Activated T-cell treated with anti-CD3 and anti-CD28 coated beads, Interleukin-2, amount 50 U/mL, for 4 hours (primary cell): ENCODE measurements around the gene ARMC2. TPM values are rescaled to one million over a fixed set of nuclear protein-coding genes. Genes with fewer than 3 reads are reported as not detected.
"Not testable (repeated sequence)": the region's sequence is repeated elsewhere in the genome, so short reads cannot be mapped to it uniquely, and the experiment has no call there.

Experiments
- ATAC-seq, 2 donors: fragments of 200-7000 bp; cut with Tn5 transposase; one replicate each; pipeline ENCODE4 v1.10.0; 2021
- DNase-seq: peaks from one replicate; pipeline ENCODE4 v3.0.0-alpha.2; 2020
- H3K27me3 Mint-ChIP-seq: one replicate; pipeline ENCODE4 v1.8.0; 2021; ENCODE audit warnings: low read depth, mixed read lengths
- H3K36me3 Mint-ChIP-seq: one replicate; pipeline ENCODE4 v1.8.0; 2022; ENCODE audit warnings: mixed read lengths; ENCODE audit not compliant: insufficient read depth
- H3K4me1 Mint-ChIP-seq: one replicate; pipeline ENCODE4 v1.8.0; 2021; ENCODE audit warnings: low read depth, mixed read lengths
- H3K4me3 Mint-ChIP-seq: one replicate; pipeline ENCODE4 v1.8.0; 2021; ENCODE audit warnings: mild to moderate bottlenecking, moderate library complexity, mixed read lengths
- H3K9me3 Mint-ChIP-seq: one replicate; pipeline ENCODE4 v1.8.0; 2021; ENCODE audit warnings: mixed read lengths
- total RNA-seq, 3 donors: library from RNA; stranded (reverse); gene quantifications; one replicate each; pipeline ENCODE4 v1.2.1, GENCODE V29; 2021

The ARMC2 gene
- total RNA-seq, 3 donors from 2014 or later, result 2.2 to 2.8 (median 2.3) TPM

DNA sequence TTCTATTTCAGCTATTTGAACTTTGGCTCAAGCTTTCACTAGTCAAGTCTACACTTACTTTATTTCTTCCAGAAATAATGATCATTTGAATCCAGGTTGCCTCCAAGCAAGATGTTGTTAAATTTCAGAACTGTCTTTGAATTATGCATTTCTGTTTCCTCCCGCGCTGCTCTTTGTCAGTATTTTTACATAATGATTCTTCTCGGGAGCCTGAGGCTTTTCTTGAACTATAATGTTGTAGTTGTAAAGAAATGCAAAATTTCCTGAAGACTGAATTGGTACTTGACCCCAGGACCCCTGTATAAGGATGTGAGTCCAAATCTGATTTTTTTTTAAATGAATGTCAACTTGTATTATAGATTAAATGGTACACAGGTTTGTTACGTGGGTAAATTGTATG is 80.4 kb downstream of the ARMC2 start:
- H3K27me3 Mint-ChIP-seq, result no peaks in the 10 kb centered on the region
- no peak overlapping the region for H3K4me3 Mint-ChIP-seq
- peaks cover 18% of the 10 kb centered on the region for H3K4me1 Mint-ChIP-seq
- ATAC-seq (no peak), DNase-seq (no peak)
- peaks cover 8% of the 10 kb centered on the region for H3K9me3 Mint-ChIP-seq
- H3K36me3 Mint-ChIP-seq, result no peaks in the 10 kb centered on the region

- not testable (repeated sequence) for ATAC-seq, H3K36me3 Mint-ChIP-seq, H3K9me3 Mint-ChIP-seq, H3K4me3 Mint-ChIP-seq, H3K4me1 Mint-ChIP-seq, H3K27me3 Mint-ChIP-seq, DNase-seq
Measured at GRCh38 chr6:108931090-108931489, 82.9 kb downstream of the ARMC2 start.

GRCh38 chr6:108937170-108937569 is 88.9 kb downstream of the ARMC2 start:
- Mint-ChIP-seq H3K27me3 (no peaks in the 10 kb centered on the region), H3K9me3 (no peaks in the 10 kb centered on the region), H3K4me1 (peaks cover 14% of the 10 kb centered on the region), H3K36me3 (peaks cover 5% of the 10 kb centered on the region), H3K4me3 (no peak overlapping the region)
- ATAC-seq (no peak), DNase-seq (no peak)

DNA sequence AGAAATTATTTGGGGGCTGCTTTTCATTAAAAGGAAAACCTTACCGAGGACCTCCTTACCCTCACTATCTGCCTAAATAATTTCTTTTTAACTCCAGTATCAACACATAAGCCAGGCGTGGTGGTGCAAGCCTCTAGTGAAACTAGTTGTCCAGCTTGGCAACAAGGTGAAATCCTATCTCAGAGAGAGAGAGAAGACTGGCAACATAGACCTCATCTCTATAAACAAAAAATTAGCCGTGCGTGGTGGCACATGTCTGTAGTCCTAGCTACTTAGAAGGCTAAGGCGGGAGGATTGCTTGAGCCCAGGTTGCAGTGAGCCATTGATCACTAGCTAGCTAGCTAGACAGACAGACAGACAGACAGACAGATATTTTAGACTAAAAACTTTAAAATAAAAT is 92.5 kb downstream of the ARMC2 start:
- Mint-ChIP-seq H3K9me3 (no peaks in the 10 kb centered on the region), H3K4me1 (peaks cover 40% of the 10 kb centered on the region), H3K36me3 (peaks cover 5% of the 10 kb centered on the region), H3K27me3 (no peaks in the 10 kb centered on the region), H3K4me3 (no peak overlapping the region)
- ATAC-seq (no peak), DNase-seq (no peak)

- peaks cover 5% of the 10 kb centered on the region for H3K36me3 Mint-ChIP-seq
- ATAC-seq (no peak), DNase-seq (no peak)
- H3K27me3 Mint-ChIP-seq, result no peaks in the 10 kb centered on the region
- no peak overlapping the region for H3K4me3 Mint-ChIP-seq
- no peaks in the 10 kb centered on the region for H3K9me3 Mint-ChIP-seq
- peaks cover 40% of the 10 kb centered on the region for H3K4me1 Mint-ChIP-seq
Measured at GRCh38 chr6:108941281-108941680, 93.1 kb downstream of the ARMC2 start.

- H3K27me3 Mint-ChIP-seq, result no peaks in the 10 kb centered on the region
- no peaks in the 10 kb centered on the region for H3K9me3 Mint-ChIP-seq
- peaks cover 43% of the 10 kb centered on the region for H3K4me1 Mint-ChIP-seq
- H3K36me3 Mint-ChIP-seq, result peaks cover 5% of the 10 kb centered on the region
- ATAC-seq, result no peak
- DNase-seq, result no peak
- H3K4me3 Mint-ChIP-seq, result no peak overlapping the region
Measured at GRCh38 chr6:108941859-108942258, 93.6 kb downstream of the ARMC2 start.

GRCh38 chr6:108942556-108943492 is 94.6 kb downstream of the ARMC2 start:
- H3K9me3 Mint-ChIP-seq, result no peaks in the 10 kb centered on the region
- peaks cover 4% of the 10 kb centered on the region for H3K36me3 Mint-ChIP-seq
- H3K27me3 Mint-ChIP-seq, result no peaks in the 10 kb centered on the region
- DNase-seq (peak; percentile 50), ATAC-seq (peak; percentile 92 to 93)
- H3K4me1 Mint-ChIP-seq, result peaks cover 46% of the 10 kb centered on the region
- H3K4me3 Mint-ChIP-seq, result peak overlapping the region; percentile 67

DNA sequence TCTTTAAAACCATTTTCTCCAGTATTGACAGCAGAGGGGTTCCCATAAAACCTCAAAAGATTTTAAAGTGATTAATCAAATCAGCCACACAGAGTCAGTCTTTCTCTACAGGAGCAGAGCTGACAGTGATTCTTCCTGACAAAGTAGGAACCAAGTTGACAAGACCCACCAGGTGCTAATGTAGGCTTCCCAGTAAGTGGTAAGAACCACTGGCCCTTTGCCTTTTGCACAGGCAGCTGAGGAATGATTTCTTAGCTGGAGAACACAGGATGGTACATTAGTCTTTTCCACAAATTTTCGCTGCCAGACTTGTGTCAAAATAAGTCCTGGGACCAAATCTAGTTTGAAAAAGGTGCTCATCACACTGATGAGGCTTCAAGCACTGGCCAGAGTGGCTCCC is 95.8 kb downstream of the ARMC2 start:
- peaks cover 46% of the 10 kb centered on the region for H3K4me1 Mint-ChIP-seq
- H3K4me3 Mint-ChIP-seq, result no peak overlapping the region

DNA sequence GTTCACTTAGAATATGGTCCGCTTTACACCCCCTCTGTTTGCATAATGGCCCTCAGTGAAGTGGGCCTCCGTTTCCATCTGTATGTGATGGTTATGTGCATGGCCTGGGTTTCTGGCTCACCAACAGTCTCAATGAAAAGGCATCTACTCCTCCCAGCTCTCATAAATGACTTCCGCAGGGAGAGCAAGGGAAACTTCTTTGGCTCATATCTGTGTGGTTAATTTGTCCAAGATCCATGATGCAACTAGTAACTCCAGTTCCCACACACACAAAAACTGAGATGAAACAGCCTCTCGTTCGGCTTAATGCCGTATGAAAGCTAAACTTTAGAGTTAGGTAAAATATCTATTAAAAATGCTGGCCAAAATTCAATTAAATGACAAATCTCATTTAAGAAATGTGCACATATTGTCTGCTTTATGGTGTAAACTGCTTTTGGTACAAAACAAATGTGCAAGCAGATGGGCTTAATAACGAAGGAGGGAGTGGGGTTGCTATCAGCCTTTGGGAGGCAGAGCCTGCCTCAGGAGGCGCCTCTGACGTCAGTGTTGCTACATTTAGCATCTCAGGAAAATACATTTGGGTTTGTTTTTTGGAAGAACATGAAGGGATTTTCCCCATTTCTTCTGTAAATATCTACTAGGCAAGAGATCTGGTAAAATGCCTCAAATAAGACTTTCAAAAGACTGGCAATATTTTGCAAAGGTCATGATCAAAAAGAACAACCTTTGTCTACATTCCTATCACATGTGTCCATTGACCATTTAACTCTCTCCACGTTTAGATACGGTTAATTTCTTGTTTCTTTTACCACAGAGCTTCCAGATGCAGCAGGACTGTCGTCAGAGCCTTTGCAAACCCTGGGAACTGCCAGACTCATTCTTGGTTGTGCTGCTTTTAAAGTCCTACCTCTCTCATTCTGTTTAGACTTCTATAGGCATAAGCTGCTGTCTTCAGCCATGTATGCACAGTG is 96.8 kb downstream of the ARMC2 start:
- DNase-seq, result no peak
- Mint-ChIP-seq H3K9me3 (no peaks in the 10 kb centered on the region), H3K36me3 (no peaks in the 10 kb centered on the region), H3K27me3 (no peaks in the 10 kb centered on the region), H3K4me3 (no peak overlapping the region), H3K4me1 (peaks cover 42% of the 10 kb centered on the region)
- ATAC-seq, result no peak

More for the DNA sequence above, 95.8 kb downstream of the ARMC2 start:
- Mint-ChIP-seq H3K27me3 (no peaks in the 10 kb centered on the region), H3K9me3 (no peaks in the 10 kb centered on the region), H3K36me3 (peaks cover 4% of the 10 kb centered on the region)
- ATAC-seq (no peak), DNase-seq (no peak)

- Mint-ChIP-seq H3K4me1 (peaks cover 42% of the 10 kb centered on the region), H3K27me3 (no peaks in the 10 kb centered on the region), H3K36me3 (no peaks in the 10 kb centered on the region), H3K9me3 (no peaks in the 10 kb centered on the region), H3K4me3 (no peak overlapping the region)
- no peak for ATAC-seq
- DNase-seq, result no peak
Measured at GRCh38 chr6:108945681-108946159, 97.5 kb downstream of the ARMC2 start.

GRCh38 chr6:108946695-108947094 is 98.5 kb downstream of the ARMC2 start:
- no peaks in the 10 kb centered on the region for H3K36me3 Mint-ChIP-seq
- H3K4me3 Mint-ChIP-seq, result no peak overlapping the region
- H3K4me1 Mint-ChIP-seq, result peaks cover 37% of the 10 kb centered on the region
- H3K27me3 Mint-ChIP-seq, result no peaks in the 10 kb centered on the region
- ATAC-seq, result no peak
- no peak for DNase-seq
- H3K9me3 Mint-ChIP-seq, result no peaks in the 10 kb centered on the region

- ATAC-seq (no peak), DNase-seq (no peak)
- peaks cover 31% of the 10 kb centered on the region for H3K4me1 Mint-ChIP-seq
- no peak overlapping the region for H3K4me3 Mint-ChIP-seq
- H3K36me3 Mint-ChIP-seq, result no peaks in the 10 kb centered on the region
- H3K27me3 Mint-ChIP-seq, result no peaks in the 10 kb centered on the region
- no peaks in the 10 kb centered on the region for H3K9me3 Mint-ChIP-seq
Measured at GRCh38 chr6:108947114-108947854, 99.1 kb downstream of the ARMC2 start.

DNA sequence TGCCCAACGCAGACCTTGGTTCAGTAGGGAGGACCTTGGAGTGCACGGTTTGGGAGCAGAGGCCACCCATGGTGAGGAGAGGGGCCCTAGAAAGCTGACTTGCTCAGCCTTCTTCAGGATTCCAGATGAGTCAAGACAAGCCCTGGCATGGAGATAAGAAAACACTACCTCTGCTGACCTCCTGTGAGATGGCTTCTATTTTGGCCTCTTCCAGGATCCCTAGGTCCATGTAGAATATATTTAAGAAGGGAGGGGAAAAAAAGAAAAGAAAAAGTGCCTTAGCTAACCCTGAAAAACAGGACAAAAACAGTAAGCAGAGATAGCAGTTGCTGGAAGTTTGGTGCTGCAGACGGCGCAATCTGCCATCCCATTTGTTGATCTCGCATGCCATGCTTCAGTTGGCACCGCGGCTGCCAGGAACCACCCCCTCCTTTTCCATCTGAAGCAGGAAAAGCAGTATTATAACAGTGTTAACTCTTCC is 100.0 kb downstream of the ARMC2 start:
- Mint-ChIP-seq H3K9me3 (no peaks in the 10 kb centered on the region), H3K4me3 (no peak overlapping the region), H3K4me1 (peaks cover 23% of the 10 kb centered on the region), H3K36me3 (peaks cover 2% of the 10 kb centered on the region), H3K27me3 (no peaks in the 10 kb centered on the region)
- ATAC-seq (no peak), DNase-seq (no peak)
